ENCODE data around the gene C1orf35. TPM values are rescaled to one million over a fixed set of nuclear protein-coding genes. Genes with fewer than 3 reads are reported as not detected.
A peak's percentile ranks its signal among the peaks of the same experiment; 100 is the strongest.

C1orf35 gene
- total RNA-seq (8.3 and 12.3 TPM in 2 replicates), polyA plus RNA-seq (24.6 and 31.6 TPM in 2 replicates)

DNA sequence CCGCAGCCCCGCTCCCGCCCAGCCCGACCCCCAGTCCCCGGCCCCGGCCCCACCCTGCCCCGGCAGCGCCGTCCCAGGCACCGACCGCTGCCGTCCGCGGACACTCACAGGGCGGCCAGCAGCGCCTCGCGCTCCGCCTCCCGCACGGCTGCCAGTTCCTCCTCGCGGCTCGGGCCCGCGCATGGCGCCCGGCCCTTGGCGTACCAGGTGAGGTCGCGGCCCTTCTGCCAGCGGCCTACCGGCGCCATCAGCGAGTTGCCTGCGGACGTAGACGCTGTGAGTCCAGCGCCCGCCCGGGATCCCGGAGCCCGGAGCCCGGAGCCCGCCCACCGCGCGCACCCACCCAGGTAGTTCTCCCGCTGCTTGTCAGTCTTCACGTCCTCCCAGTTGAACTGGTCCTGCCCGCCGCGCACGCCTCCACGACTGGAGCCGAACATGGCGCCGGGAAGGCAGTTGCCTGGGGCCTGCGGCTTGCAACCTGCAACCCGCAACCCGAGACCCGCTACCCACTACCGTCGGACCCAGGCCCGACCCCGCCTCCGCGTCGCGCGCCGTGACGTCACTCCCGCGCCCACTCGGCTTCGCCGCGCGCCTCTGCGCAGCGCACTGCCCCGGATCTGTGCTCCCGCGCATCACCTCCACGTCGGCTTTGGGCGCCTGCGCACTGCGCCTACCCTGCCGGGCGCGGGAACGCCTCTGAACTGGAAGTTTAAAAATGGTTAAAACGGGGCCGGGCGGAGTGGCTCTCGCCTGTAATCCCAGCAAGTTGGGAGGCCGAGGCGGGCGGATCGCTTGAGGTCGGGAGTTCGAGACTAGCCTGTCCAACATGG is at the start of gene C1orf35:
C1orf35 (minus strand) TSS at position 535 of the 830 bp plus-strand sequence; CDS start at position 437, 98 bp downstream.
- Histone ChIP-seq H2AFZ (peak within 1 kb of the TSS; percentile 92), H3K36me3 (replicated peaks; ENCODE audit: insufficient read depth, low read depth) (no peaks in the 10 kb centered on the region), H3K79me2 (peaks cover 43% of the 10 kb centered on the region)

DNA sequence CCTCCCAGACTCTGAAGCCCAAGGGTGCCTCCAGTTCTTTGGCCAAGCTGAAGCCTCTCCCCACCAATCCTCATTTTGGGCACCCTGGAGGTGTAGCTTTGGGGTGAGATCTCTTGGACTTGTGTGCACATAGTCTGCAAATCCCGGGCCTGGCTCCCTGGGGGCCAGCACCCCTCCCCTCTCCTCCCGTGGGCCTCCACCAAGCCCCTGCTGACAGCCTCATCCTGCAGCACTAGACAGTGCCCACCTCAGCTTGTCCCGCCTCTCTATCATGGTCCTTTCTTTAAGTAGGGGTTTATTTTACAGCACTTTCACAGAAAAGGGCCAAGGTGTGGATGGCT is 49.8 kb upstream of the C1orf35 start:
- H4K20me1 ChIP-seq (ENCODE audit: insufficient read depth, poor library complexity, severe bottlenecking): no peaks in the 10 kb centered on the region
- H3K9me2 ChIP-seq (replicated peaks; ENCODE audit: insufficient read depth): no peaks in the 10 kb centered on the region
- no peaks in the 10 kb centered on the region for H3K79me2 ChIP-seq
- no peak overlapping the region for H3K27ac ChIP-seq
- 80% methylated on average over 3 of the region's 3 CpGs for WGBS (ENCODE audit: low lambda C conversion rate, missing lambda C conversion rate)
- TF ChIP-seq, protein P1, sequence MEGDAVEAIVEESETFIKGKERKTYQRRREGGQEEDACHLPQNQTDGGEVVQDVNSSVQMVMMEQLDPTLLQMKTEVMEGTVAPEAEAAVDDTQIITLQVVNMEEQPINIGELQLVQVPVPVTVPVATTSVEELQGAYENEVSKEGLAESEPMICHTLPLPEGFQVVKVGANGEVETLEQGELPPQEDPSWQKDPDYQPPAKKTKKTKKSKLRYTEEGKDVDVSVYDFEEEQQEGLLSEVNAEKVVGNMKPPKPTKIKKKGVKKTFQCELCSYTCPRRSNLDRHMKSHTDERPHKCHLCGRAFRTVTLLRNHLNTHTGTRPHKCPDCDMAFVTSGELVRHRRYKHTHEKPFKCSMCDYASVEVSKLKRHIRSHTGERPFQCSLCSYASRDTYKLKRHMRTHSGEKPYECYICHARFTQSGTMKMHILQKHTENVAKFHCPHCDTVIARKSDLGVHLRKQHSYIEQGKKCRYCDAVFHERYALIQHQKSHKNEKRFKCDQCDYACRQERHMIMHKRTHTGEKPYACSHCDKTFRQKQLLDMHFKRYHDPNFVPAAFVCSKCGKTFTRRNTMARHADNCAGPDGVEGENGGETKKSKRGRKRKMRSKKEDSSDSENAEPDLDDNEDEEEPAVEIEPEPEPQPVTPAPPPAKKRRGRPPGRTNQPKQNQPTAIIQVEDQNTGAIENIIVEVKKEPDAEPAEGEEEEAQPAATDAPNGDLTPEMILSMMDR (IDR thresholded peaks at IDR 0.05; ENCODE audit: poor library complexity): no peak
- TF ChIP-seq EZH2 (IDR thresholded peaks at IDR 0.05; ENCODE audit: borderline replicate concordance) (no peak), EZH2phosphoT487 (IDR thresholded peaks at IDR 0.05; ENCODE audit: low read depth, severe bottlenecking, unreplicated experiment) (no peak)
- H3K9me3 ChIP-seq (ENCODE audit: low read depth): no peaks in the 10 kb centered on the region
- H3K36me3 ChIP-seq (replicated peaks; ENCODE audit: insufficient read depth, low read depth): no peaks in the 10 kb centered on the region
- H3K27me3 ChIP-seq: no peaks in the 10 kb centered on the region
- no peak overlapping the region for H3K4me2 ChIP-seq
- H2AFZ ChIP-seq: no peak overlapping the region
- peaks cover 30% of the 10 kb centered on the region for H3K4me1 ChIP-seq (ENCODE audit: insufficient read depth)
- H3K4me3 ChIP-seq: no peak overlapping the region
- no peak for DNase-seq (ENCODE audit: low spot score)

More for the DNA sequence above, at the start of gene C1orf35:
- Histone ChIP-seq H3K9me3 (ENCODE audit: low read depth) (no peaks in the 10 kb centered on the region), H3K4me2 (peak within 1 kb of the TSS; percentile 99), H3K27me3 (no peaks in the 10 kb centered on the region), H4K20me1 (ENCODE audit: insufficient read depth, poor library complexity, severe bottlenecking) (peaks cover 39% of the 10 kb centered on the region), H3K4me1 (ENCODE audit: insufficient read depth) (peaks cover 9% of the 10 kb centered on the region), H3K27ac (peak within 1 kb of the TSS; percentile 93), H3K9me2 (replicated peaks; ENCODE audit: insufficient read depth) (no peaks in the 10 kb centered on the region), H3K4me3 (peak within 1 kb of the TSS; percentile 91)
- WGBS (ENCODE audit: low lambda C conversion rate, missing lambda C conversion rate): under 1% methylated on average over 81 of the region's 104 CpGs
- no peak for TF ChIP-seq EZH2phosphoT487 (IDR thresholded peaks at IDR 0.05; ENCODE audit: low read depth, severe bottlenecking, unreplicated experiment)
- TF ChIP-seq EZH2 (IDR thresholded peaks at IDR 0.05; ENCODE audit: borderline replicate concordance): no peak
- TF ChIP-seq, protein P1 (IDR thresholded peaks at IDR 0.05; ENCODE audit: poor library complexity): no peak
- peak; percentile 98 for DNase-seq (ENCODE audit: low spot score)

DNA sequence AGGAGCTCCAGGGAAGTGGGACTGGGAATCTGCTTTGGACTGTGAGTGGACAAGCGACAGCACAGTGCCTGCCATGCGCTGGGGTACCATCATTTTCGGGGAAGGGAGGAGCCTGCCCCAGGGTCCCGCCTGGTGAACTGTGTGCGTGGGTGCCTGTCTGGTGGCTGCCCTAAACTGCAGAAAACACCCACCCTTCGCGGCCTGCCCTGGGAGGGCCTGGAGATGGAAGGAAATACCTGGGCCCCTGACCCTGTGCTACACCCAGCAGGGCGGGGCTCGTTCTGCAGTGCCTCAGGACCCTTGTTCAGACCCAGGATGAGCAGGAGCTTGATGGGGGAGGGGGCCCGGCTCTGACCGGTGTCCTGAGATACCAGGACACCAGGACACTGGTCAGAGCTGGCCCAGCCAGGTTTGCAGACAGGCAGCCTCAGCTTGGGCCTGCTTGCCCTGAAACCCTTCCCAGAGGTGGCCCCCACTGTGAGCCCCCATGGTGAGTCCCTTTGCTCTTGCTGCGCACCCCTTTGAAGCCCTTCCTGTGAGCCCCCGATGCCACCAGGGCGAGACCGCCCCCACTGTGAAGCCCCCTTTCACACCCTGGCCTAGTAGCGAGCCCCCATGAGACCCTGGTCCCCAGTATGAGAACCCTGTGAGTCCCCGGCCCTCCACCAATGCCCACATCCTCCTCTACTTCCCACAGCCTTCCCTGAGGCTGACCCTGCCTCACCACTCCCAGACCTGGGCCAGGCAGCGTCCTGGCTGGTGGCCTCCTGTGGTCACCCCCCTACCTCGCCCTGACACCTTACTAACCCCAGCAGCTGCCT is 49.2 kb upstream of the C1orf35 start:
- WGBS (ENCODE audit: low lambda C conversion rate, missing lambda C conversion rate): 91% methylated on average over 14 of the region's 19 CpGs
- peaks cover 30% of the 10 kb centered on the region for H3K4me1 ChIP-seq (ENCODE audit: insufficient read depth)
- H3K36me3 ChIP-seq (replicated peaks; ENCODE audit: insufficient read depth, low read depth): no peaks in the 10 kb centered on the region
- H3K79me2 ChIP-seq: no peaks in the 10 kb centered on the region
- no peaks in the 10 kb centered on the region for H3K27me3 ChIP-seq
- no peaks in the 10 kb centered on the region for H3K9me3 ChIP-seq (ENCODE audit: low read depth)
- no peak overlapping the region for H3K27ac ChIP-seq
- H2AFZ ChIP-seq: no peak overlapping the region
- H4K20me1 ChIP-seq (ENCODE audit: insufficient read depth, poor library complexity, severe bottlenecking): peaks cover 3% of the 10 kb centered on the region
- no peak overlapping the region for H3K4me2 ChIP-seq
- TF ChIP-seq EZH2 (IDR thresholded peaks at IDR 0.05; ENCODE audit: borderline replicate concordance): no peak
- TF ChIP-seq, protein P1 (IDR thresholded peaks at IDR 0.05; ENCODE audit: poor library complexity): no peak
- no peak for TF ChIP-seq EZH2phosphoT487 (IDR thresholded peaks at IDR 0.05; ENCODE audit: low read depth, severe bottlenecking, unreplicated experiment)
- H3K4me3 ChIP-seq: no peak overlapping the region
- no peaks in the 10 kb centered on the region for H3K9me2 ChIP-seq (replicated peaks; ENCODE audit: insufficient read depth)
- no peak for DNase-seq (ENCODE audit: low spot score)

All from hepatocyte (in vitro differentiated cells).